Fibroblast of lung (primary cell): ENCODE measurements around the gene RPL34. TPM values are rescaled to one million over a fixed set of nuclear protein-coding genes. Genes with fewer than 3 reads are reported as not detected.

Experiments used
- DNase-seq, 2 donors: peaks; one replicate each; pipeline versions ENCODE4 v3.0.0 to v3.0.0-alpha.2; 2010; ENCODE audit warnings: low read depth in 2 of 2
- H2AFZ ChIP-seq: 2 replicates; pipeline ENCODE4 v1.5.1; 2012; ENCODE audit warnings: low read length, control low read depth, inconsistent platforms
- H3K27ac ChIP-seq: 2 replicates; pipeline ENCODE4 v1.5.1; 2011; ENCODE audit warnings: low read length, control low read depth; ENCODE audit not compliant: insufficient read depth
- H3K27me3 ChIP-seq: 2 replicates; pipeline ENCODE4 v1.5.1; 2011; ENCODE audit warnings: mild to moderate bottlenecking, low read length; ENCODE audit not compliant: control insufficient read depth, insufficient read depth
- H3K36me3 ChIP-seq: 2 replicates; pipeline ENCODE4 v1.5.1; 2011; ENCODE audit warnings: low read length; ENCODE audit not compliant: control insufficient read depth, insufficient read depth
- H3K4me1 ChIP-seq: 2 replicates; pipeline ENCODE4 v1.5.1; 2011; ENCODE audit warnings: low read length; ENCODE audit not compliant: control insufficient read depth, insufficient read depth; ENCODE audit errors: extremely low read depth
- H3K4me2 ChIP-seq: 2 replicates; pipeline ENCODE4 v1.5.1; 2011; ENCODE audit warnings: low read length, control low read depth; ENCODE audit not compliant: insufficient read depth; ENCODE audit errors: extremely low read depth
- H3K4me3 ChIP-seq, 4 experiments: fragments of 200-600 bp in 1 of 4; sonication (generic) in 1 of 4; replicated peaks in 1 of 4; 2 replicates each; pipeline ENCODE4 v1.5.1; 2011 to 2016; ENCODE audit warnings: low read length in 4 of 4, low read depth in 3 of 4, mild to moderate bottlenecking in 3 of 4, control low read depth in 2 of 4, inconsistent platforms in 1 of 4, mixed read lengths in 1 of 4; ENCODE audit not compliant: insufficient read depth in 1 of 4; ENCODE audit errors: control extremely low read depth in 1 of 4
- H3K79me2 ChIP-seq: 2 replicates; pipeline ENCODE4 v1.5.1; 2012; ENCODE audit warnings: mild to moderate bottlenecking, low read length, inconsistent platforms; ENCODE audit not compliant: control insufficient read depth, insufficient read depth
- H3K9ac ChIP-seq: 2 replicates; pipeline ENCODE4 v1.5.1; 2011; ENCODE audit warnings: mild to moderate bottlenecking, low read length, control low read depth; ENCODE audit not compliant: insufficient read depth
- H3K9me3 ChIP-seq: 2 replicates; pipeline ENCODE4 v1.5.1; 2012; ENCODE audit warnings: low read depth, low read length; ENCODE audit not compliant: control insufficient read depth, insufficient read depth
- H4K20me1 ChIP-seq: 2 replicates; pipeline ENCODE4 v1.5.1; 2011; ENCODE audit warnings: low read length; ENCODE audit not compliant: control insufficient read depth, insufficient read depth; ENCODE audit errors: extremely low read depth
- EZH2 ChIP-seq: IDR thresholded peaks from 2 replicates; pipeline ENCODE4 v1.5.1; 2012; ENCODE audit warnings: low read length, control low read depth, mild to moderate bottlenecking; ENCODE audit errors: missing control alignments
- polyA plus RNA-seq, 2 donors: library from polyadenylated mRNA; depleted of rRNA in 1 of 2; stranded (reverse) in 1 of 2; unstranded in 1 of 2; fragments of >200 nt; gene quantifications; 2 replicates each; pipeline ENCODE4 v1.2.1, GENCODE V29; 2011 to 2012; ENCODE audit warnings: missing spikeins in 1 of 2
- total RNA-seq: library from RNA; depleted of rRNA; stranded (reverse); fragments of >200 nt; gene quantifications from 2 replicates; pipeline ENCODE4 v1.2.1, GENCODE V29; 2014
- TF ChIP-seq, protein P1 (sequence below), 2 donors: IDR thresholded peaks in 1 of 2; conservative IDR thresholded peaks in 1 of 2; 1 replicate in 1 of 2; 2 replicates in 1 of 2; pipeline ENCODE4 v1.5.1; 2011 to 2012; ENCODE audit warnings: low read length in 2 of 2, control low read depth in 1 of 2, inconsistent platforms in 1 of 2, low read depth in 1 of 2, mild to moderate bottlenecking in 1 of 2

RPL34 gene
- total and polyA plus RNA-seq, 2 donors (not counting 1 experiment from before 2014, with no cell fraction given): 625 to 1,935 TPM

- H3K9ac ChIP-seq: no peak overlapping the region
Observed at GRCh38 chr4:108602163-108602562, 18.2 kb upstream of the RPL34 start.

DNA sequence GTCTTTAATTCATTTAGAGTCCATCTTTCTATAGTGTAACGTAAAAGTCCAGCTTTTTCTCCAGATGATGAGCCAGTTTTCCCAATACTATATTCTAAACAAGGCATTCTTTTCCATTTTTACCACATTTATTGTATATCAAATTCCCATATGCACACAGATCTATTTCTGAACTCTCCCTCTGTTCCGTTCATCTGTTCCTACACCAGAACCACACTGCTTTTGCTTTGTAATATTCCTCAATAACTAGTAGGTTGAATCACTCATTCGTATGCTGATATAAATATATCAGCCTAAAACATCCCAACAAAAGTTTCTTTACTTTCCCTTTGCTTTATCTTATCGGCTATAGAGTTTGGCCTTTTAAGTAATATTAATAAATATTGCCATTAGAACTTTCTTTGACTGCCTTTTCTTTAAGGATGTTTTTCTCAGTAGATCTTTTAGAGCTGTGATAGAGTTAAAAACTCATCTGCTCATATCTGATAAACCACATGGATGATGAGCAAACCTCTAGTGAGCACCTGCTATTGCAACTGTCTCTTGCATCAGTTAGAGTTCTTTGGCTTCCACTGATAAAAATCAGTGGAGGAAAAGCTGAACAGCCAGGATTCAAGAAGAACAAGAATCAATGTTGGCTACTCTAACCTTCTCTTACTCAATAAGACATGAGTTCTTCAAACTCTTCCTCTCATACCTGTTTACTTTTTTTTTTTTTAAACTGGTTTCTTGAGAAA is 13.1 kb upstream of the RPL34 start:
- Histone ChIP-seq H3K27ac (no peak overlapping the region), H4K20me1 (no peaks in the 10 kb centered on the region), H3K4me2 (no peak overlapping the region), H2AFZ (no peak overlapping the region), H3K27me3 (no peaks in the 10 kb centered on the region), H3K36me3 (no peaks in the 10 kb centered on the region), H3K4me3 (no peak overlapping the region), H3K9me3 (no peaks in the 10 kb centered on the region), H3K4me1 (no peaks in the 10 kb centered on the region), H3K79me2 (no peaks in the 10 kb centered on the region), H3K9ac (no peak overlapping the region)
- TF ChIP-seq, protein P1, sequence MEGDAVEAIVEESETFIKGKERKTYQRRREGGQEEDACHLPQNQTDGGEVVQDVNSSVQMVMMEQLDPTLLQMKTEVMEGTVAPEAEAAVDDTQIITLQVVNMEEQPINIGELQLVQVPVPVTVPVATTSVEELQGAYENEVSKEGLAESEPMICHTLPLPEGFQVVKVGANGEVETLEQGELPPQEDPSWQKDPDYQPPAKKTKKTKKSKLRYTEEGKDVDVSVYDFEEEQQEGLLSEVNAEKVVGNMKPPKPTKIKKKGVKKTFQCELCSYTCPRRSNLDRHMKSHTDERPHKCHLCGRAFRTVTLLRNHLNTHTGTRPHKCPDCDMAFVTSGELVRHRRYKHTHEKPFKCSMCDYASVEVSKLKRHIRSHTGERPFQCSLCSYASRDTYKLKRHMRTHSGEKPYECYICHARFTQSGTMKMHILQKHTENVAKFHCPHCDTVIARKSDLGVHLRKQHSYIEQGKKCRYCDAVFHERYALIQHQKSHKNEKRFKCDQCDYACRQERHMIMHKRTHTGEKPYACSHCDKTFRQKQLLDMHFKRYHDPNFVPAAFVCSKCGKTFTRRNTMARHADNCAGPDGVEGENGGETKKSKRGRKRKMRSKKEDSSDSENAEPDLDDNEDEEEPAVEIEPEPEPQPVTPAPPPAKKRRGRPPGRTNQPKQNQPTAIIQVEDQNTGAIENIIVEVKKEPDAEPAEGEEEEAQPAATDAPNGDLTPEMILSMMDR (conservative IDR thresholded peaks at IDR 0.05 in 1 of 2, IDR thresholded peaks at IDR 0.05 in 1 of 2; ENCODE audit: low read depth in 1 of 2, low read length in 2 of 2): no peak
- no peak for TF ChIP-seq EZH2
- DNase-seq: no peak

More at GRCh38 chr4:108602163-108602562, 18.2 kb upstream of the RPL34 start:
- Histone ChIP-seq H4K20me1 (no peaks in the 10 kb centered on the region), H3K79me2 (no peaks in the 10 kb centered on the region), H3K4me3 (no peak overlapping the region), H3K4me1 (no peaks in the 10 kb centered on the region), H3K4me2 (no peak overlapping the region), H3K27ac (no peak overlapping the region), H3K9me3 (no peaks in the 10 kb centered on the region), H3K27me3 (no peaks in the 10 kb centered on the region), H2AFZ (no peak overlapping the region), H3K36me3 (no peaks in the 10 kb centered on the region)
- no peak for TF ChIP-seq EZH2
- TF ChIP-seq, protein P1 (conservative IDR thresholded peaks at IDR 0.05 in 1 of 2, IDR thresholded peaks at IDR 0.05 in 1 of 2; ENCODE audit: low read depth in 1 of 2, low read length in 2 of 2): no peak
- no peak for DNase-seq

- Histone ChIP-seq H3K9ac (no peak overlapping the region), H4K20me1 (no peaks in the 10 kb centered on the region), H3K4me1 (no peaks in the 10 kb centered on the region), H3K4me2 (no peak overlapping the region), H3K27ac (no peak overlapping the region), H3K36me3 (no peaks in the 10 kb centered on the region), H3K79me2 (no peaks in the 10 kb centered on the region), H3K27me3 (no peaks in the 10 kb centered on the region), H3K9me3 (no peaks in the 10 kb centered on the region), H2AFZ (no peak overlapping the region), H3K4me3 (peak overlapping the region in 2 of 4 experiments; percentile 37 to 57)
- peak in 1 of 2 donors; percentile 23 for DNase-seq
- TF ChIP-seq EZH2: no peak
- TF ChIP-seq, protein P1 (conservative IDR thresholded peaks at IDR 0.05 in 1 of 2, IDR thresholded peaks at IDR 0.05 in 1 of 2; ENCODE audit: low read depth in 1 of 2, low read length in 2 of 2): peak in 1 of 2 donors; percentile 33
Observed at GRCh38 chr4:108611365-108611764, 9.0 kb upstream of the RPL34 start.
